G401 (cell line): ENCODE measurements around the gene FBLN2. TPM values are rescaled to one million over a fixed set of nuclear protein-coding genes. Genes with fewer than 3 reads are reported as not detected.

ENCODE experiments used
- DNase-seq: peaks from one replicate; pipeline ENCODE4 v3.0.0-alpha.2; 2015; ENCODE audit warnings: low spot score
- in situ Hi-C: cut with HindIII; loops from 2 replicates; pipeline ENCODE4 v1.10.0; 2016; ENCODE audit warnings: low sequenced_read_pairs, mixed read lengths
- total RNA-seq: library from RNA; depleted of rRNA; stranded (reverse); fragments of >200 nt; shearing (Covaris generic); gene quantifications from 2 replicates; pipeline ENCODE4 v1.2.3, GENCODE V29; 2014

FBLN2 gene
- total RNA-seq, 1 experiment from 2014 or later = 2.4 TPM

- no peak for DNase-seq
- in situ Hi-C loops = no loop called here
Measured at GRCh38 chr3:13611221-13611620, 62.3 kb downstream of the FBLN2 start.

- DNase-seq = peak; percentile 10
- in situ Hi-C loops = no loop called here
Measured at GRCh38 chr3:13612829-13613228, 63.9 kb downstream of the FBLN2 start.

GRCh38 chr3:13613343-13614190 is 64.6 kb downstream of the FBLN2 start:
- no peak for DNase-seq
- in situ Hi-C loops = no loop called here

- in situ Hi-C loops = no loop called here
- DNase-seq = no peak
Measured at GRCh38 chr3:13614607-13615006, 65.7 kb downstream of the FBLN2 start.

- DNase-seq = no peak
- in situ Hi-C loops = no loop called here
Measured at GRCh38 chr3:13615019-13615528, 66.1 kb downstream of the FBLN2 start.

- no peak for DNase-seq
- in situ Hi-C loops = no loop called here
Measured at GRCh38 chr3:13616359-13616758, 67.4 kb downstream of the FBLN2 start.

- in situ Hi-C loops = no loop called here
- DNase-seq = no peak
Measured at GRCh38 chr3:13617097-13617738, 68.3 kb downstream of the FBLN2 start.

GRCh38 chr3:13617981-13618380 is 69.1 kb downstream of the FBLN2 start:
- no peak for DNase-seq
- in situ Hi-C loops = no loop called here

GRCh38 chr3:13618836-13619235 is 69.9 kb downstream of the FBLN2 start:
- in situ Hi-C loops = no loop called here
- DNase-seq = no peak

GRCh38 chr3:13619661-13620230 is 70.8 kb downstream of the FBLN2 start:
- in situ Hi-C loops = no loop called here
- DNase-seq = no peak

- in situ Hi-C loops = no loop called here
- DNase-seq = no peak
Measured at GRCh38 chr3:13620281-13620680, 71.4 kb downstream of the FBLN2 start.

GRCh38 chr3:13620776-13621365 is 71.9 kb downstream of the FBLN2 start:
- DNase-seq = no peak
- in situ Hi-C loops = no loop called here

GRCh38 chr3:13621381-13622221 is 72.7 kb downstream of the FBLN2 start:
- DNase-seq = no peak
- in situ Hi-C loops = no loop called here

- DNase-seq = no peak
- in situ Hi-C loops = no loop called here
Measured at GRCh38 chr3:13622356-13622755, 73.4 kb downstream of the FBLN2 start.

- in situ Hi-C loops = no loop called here
- DNase-seq = no peak
Measured at GRCh38 chr3:13623101-13623654, 74.3 kb downstream of the FBLN2 start.

GRCh38 chr3:13624021-13624420 is 75.1 kb downstream of the FBLN2 start:
- in situ Hi-C loops = no loop called here
- DNase-seq = no peak

- no peak for DNase-seq
- in situ Hi-C loops = no loop called here
Measured at GRCh38 chr3:13624671-13625125, 75.8 kb downstream of the FBLN2 start.

GRCh38 chr3:13626396-13626795 is 77.5 kb downstream of the FBLN2 start:
- in situ Hi-C loops = no loop called here
- DNase-seq = no peak
